Esophagus muscularis mucosa (tissue), 4 donors: Measurements from ENCODE around the gene IST1. TPM values are rescaled to one million over a fixed set of nuclear protein-coding genes. Genes with fewer than 3 reads are reported as not detected.
A peak's percentile ranks its signal among the peaks of the same experiment; 100 is the strongest.

Experiments
- DNase-seq: peaks from one replicate; pipeline ENCODE4 v3.0.0-alpha.2; 2017; ENCODE audit errors: extremely low spot score
- H3K27ac ChIP-seq, 4 donors: fragments of 200-600 bp; sonication (generic); replicated peaks in 1 of 4; 1 replicate in 3 of 4; 2 replicates in 1 of 4; pipeline ENCODE4 v1.5.1; 2016 to 2019; ENCODE audit warnings: mild to moderate bottlenecking in 1 of 4
- H3K27me3 ChIP-seq, 4 donors: fragments of 200-600 bp; sonication (generic); one replicate each; pipeline versions ENCODE4 v1.5.1 to v1.6.0; 2016 to 2019
- H3K36me3 ChIP-seq, 4 donors: fragments of 200-600 bp; sonication (generic); one replicate each; pipeline ENCODE4 v1.5.1; 2016 to 2019
- H3K4me1 ChIP-seq, 4 donors: fragments of 200-600 bp; sonication (generic); one replicate each; pipeline ENCODE4 v1.5.1; 2016 to 2019
- H3K4me3 ChIP-seq, 4 donors: fragments of 200-600 bp; sonication (generic); 1 replicate in 2 of 4; 2 replicates in 2 of 4; pipeline ENCODE4 v1.5.1; 2016 to 2019; ENCODE audit warnings: mild to moderate bottlenecking in 4 of 4, moderate library complexity in 1 of 4
- H3K9me3 ChIP-seq, 4 donors: fragments of 200-600 bp; sonication (generic); 1 replicate in 3 of 4; 2 replicates in 1 of 4; pipeline ENCODE4 v1.5.1; 2016 to 2019
- EP300 ChIP-seq: sonication (generic); formaldehyde crosslinking; IDR thresholded peaks from one replicate; pipeline ENCODE4 v1.6.1; 2017; ENCODE audit warnings: antibody characterized with exemption
- POLR2A ChIP-seq: fragments of 450-650 bp; IDR thresholded peaks from one replicate; pipeline ENCODE4 v1.6.1; 2017; ENCODE audit warnings: antibody characterized with exemption, moderate library complexity, mild to moderate bottlenecking, low read depth
- POLR2AphosphoS5 ChIP-seq, 2 donors: sonication (generic); formaldehyde crosslinking; IDR thresholded peaks; one replicate each; pipeline ENCODE4 v1.6.1; 2017; ENCODE audit warnings: antibody characterized with exemption in 2 of 2
- WGBS: methylation state at CpG from one replicate; pipeline ENCODE4 v1.1.5; 2018; 5-methylcytosine and 5-hydroxymethylcytosine counted together
- intact Hi-C: fragments of 100-400 bp; cut with DNase I; formaldehyde crosslinking; loops from one replicate; pipeline ENCODE4 v1.15.1; 2023
- total RNA-seq, 4 donors: library from RNA; depleted of rRNA; stranded (reverse); fragments of >200 nt; gene quantifications; one replicate each; pipeline versions ENCODE4 v1.1.0 to v1.2.1, GENCODE V29; 2016
- TF ChIP-seq, protein P1 (sequence below), 3 experiments: fragments of 200-600 bp in 2 of 3; fragments of 450-650 bp in 1 of 3; sonication (generic) in 2 of 3; IDR thresholded peaks; one replicate each; pipeline ENCODE4 v1.5.1; 2017 to 2019; ENCODE audit warnings: antibody characterized with exemption in 3 of 3, mild to moderate bottlenecking in 2 of 3, moderate library complexity in 1 of 3

Gene IST1
- total RNA-seq, 4 donors from 2014 or later = 132 to 186 (median 166) TPM

DNA sequence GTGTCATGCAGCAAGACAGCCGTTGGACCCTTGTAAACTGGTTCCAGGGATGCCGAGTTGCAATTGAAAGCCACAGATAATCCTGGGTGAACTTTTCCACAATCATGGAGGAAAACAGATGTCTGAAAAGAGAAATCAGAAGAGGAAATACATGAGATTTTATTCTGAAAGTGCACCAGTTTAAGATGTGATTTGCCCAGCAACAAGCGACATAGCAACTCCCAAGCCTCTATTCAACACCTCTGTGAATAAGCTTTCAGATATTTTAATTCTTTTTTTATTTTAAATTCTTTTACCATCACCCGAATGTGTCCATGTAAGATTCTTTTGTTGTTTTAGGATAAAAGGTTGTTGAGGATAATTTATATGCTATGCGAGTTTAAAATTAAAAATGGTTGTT is 58.8 kb downstream of the IST1 start:
- 66% methylated on average over 5 of the region's 5 CpGs for WGBS

DNA sequence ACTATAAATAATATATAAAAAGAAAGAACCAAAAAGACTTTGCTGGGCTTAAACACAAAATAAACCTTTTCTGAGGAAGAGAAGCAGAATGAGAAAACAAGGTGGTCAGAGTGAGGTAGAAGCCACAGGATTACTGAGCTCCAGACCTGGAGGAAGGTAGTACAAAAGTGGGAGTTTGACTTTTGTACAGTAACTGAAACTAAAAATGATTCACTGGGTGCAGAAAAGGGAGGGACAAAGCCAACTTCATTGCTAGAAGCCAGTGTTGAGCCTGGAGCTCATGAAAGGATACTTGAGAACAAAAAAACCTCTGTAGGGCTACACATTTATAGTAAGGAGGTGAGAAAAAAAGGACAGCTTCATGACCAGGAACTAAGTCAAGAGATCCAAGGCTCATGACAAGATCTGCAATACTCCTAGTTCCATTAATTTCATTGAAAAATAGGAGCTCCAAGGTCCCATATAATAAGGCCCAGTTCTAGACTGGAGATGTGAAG is 59.4 kb downstream of the IST1 start:
- H3K27ac ChIP-seq = no peak overlapping the region
- no peaks in the 10 kb centered on the region for H3K36me3 ChIP-seq
- intact Hi-C loops = no loop called here
- H3K4me1 ChIP-seq = peaks cover 0 to 5% (median 0%) of the 10 kb centered on the region in 4 donors
- H3K9me3 ChIP-seq = no peaks in the 10 kb centered on the region
- DNase-seq = no peak
- no peak overlapping the region for H3K4me3 ChIP-seq
- TF ChIP-seq EP300 = no peak
- no peak for TF ChIP-seq POLR2AphosphoS5 (IDR thresholded peaks at IDR 0.05)
- TF ChIP-seq, protein P1, sequence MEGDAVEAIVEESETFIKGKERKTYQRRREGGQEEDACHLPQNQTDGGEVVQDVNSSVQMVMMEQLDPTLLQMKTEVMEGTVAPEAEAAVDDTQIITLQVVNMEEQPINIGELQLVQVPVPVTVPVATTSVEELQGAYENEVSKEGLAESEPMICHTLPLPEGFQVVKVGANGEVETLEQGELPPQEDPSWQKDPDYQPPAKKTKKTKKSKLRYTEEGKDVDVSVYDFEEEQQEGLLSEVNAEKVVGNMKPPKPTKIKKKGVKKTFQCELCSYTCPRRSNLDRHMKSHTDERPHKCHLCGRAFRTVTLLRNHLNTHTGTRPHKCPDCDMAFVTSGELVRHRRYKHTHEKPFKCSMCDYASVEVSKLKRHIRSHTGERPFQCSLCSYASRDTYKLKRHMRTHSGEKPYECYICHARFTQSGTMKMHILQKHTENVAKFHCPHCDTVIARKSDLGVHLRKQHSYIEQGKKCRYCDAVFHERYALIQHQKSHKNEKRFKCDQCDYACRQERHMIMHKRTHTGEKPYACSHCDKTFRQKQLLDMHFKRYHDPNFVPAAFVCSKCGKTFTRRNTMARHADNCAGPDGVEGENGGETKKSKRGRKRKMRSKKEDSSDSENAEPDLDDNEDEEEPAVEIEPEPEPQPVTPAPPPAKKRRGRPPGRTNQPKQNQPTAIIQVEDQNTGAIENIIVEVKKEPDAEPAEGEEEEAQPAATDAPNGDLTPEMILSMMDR (IDR thresholded peaks at IDR 0.05) = no peak
- no peak for TF ChIP-seq POLR2A
- no peaks in the 10 kb centered on the region for H3K27me3 ChIP-seq

More for the DNA sequence above, 58.8 kb downstream of the IST1 start:
- intact Hi-C loops = no loop called here
- H3K4me3 ChIP-seq = no peak overlapping the region
- H3K36me3 ChIP-seq = no peaks in the 10 kb centered on the region
- H3K9me3 ChIP-seq = no peaks in the 10 kb centered on the region
- H3K4me1 ChIP-seq = peaks cover 0 to 5% (median 0%) of the 10 kb centered on the region in 4 donors
- H3K27me3 ChIP-seq = no peaks in the 10 kb centered on the region
- DNase-seq = no peak
- TF ChIP-seq, protein P1 (IDR thresholded peaks at IDR 0.05) = no peak
- no peak for TF ChIP-seq POLR2AphosphoS5 (IDR thresholded peaks at IDR 0.05)
- TF ChIP-seq EP300 = no peak
- no peak for TF ChIP-seq POLR2A
- no peak overlapping the region for H3K27ac ChIP-seq

DNA sequence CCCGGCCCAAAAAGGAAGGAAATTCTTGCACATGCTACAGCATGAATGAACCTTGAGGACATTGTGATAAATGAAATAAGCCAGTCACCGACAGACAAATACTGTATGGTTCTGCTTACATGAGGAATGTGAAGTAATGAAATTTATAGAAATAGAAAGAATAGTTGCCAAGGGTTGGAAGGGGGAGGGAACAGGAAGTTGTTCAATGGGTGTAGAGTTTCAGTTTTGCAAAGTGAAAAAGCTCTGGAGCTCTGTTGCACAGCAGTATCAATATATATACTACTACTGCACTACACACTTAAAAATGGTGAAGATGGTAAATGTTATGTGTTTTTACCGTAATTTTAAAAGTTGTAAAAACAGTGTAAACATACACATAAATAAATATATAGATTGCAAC is 61.2 kb downstream of the IST1 start:
- H3K4me1 ChIP-seq = peaks cover 0 to 5% (median 0%) of the 10 kb centered on the region in 4 donors
- no peak overlapping the region for H3K27ac ChIP-seq
- H3K9me3 ChIP-seq = no peaks in the 10 kb centered on the region
- H3K27me3 ChIP-seq = no peaks in the 10 kb centered on the region
- intact Hi-C loops = no loop called here
- no peak overlapping the region for H3K4me3 ChIP-seq
- 78% methylated on average over 3 of the region's 3 CpGs for WGBS
- DNase-seq = no peak
- TF ChIP-seq, protein P1 (IDR thresholded peaks at IDR 0.05) = no peak
- no peak for TF ChIP-seq POLR2A
- no peak for TF ChIP-seq POLR2AphosphoS5 (IDR thresholded peaks at IDR 0.05)
- no peak for TF ChIP-seq EP300
- no peaks in the 10 kb centered on the region for H3K36me3 ChIP-seq

DNA sequence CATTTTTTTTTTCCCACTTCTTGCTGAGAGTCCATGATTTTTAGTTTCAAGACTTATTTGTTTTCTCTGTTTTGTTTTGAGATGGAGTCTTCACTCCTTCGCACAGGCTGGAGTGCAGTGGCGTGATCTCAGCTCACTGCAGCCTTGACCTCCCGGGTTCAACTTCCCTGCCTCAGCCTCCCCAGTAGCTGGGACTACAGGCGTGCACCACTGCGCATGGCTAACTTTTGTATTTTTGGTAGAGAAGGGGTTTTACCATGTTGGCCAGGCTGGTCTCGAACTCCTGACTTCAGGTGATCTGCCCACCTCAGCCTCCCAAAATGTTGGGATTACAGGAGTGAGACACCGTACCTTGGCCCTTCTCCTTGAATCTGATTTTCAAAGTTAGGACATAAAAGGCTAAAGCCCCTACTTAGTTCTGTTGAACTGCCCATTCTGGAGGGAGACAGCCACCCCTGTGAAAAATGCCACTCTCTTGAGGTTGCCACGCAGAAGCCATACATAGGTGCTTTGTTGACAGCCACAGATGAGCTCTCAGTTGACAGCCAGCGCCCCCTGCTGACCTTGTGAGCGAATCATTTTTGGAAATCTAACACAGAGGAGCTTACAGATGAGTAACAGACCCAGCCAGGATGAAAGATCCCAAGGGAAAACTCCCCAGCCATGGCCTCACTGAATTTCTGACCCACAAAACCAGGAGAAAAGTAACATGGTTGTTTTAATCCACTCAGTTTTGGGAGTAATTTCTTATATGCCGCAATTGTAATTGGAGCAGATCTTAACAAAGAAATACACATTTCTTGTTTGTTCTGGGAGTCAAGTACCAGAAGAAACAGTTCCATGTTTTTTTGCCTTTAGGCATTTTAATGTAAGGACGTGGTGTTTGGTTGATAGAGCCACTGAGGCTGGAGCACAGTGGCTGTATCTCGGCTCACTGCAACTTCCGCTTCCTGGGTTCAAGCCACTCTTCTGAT is 66.0 kb downstream of the IST1 start:
- no peaks in the 10 kb centered on the region for H3K9me3 ChIP-seq
- no peaks in the 10 kb centered on the region for H3K36me3 ChIP-seq
- no peaks in the 10 kb centered on the region for H3K27me3 ChIP-seq
- H3K4me3 ChIP-seq = no peak overlapping the region
- H3K27ac ChIP-seq = no peak overlapping the region
- WGBS = 55% methylated on average over 14 of the region's 14 CpGs
- H3K4me1 ChIP-seq = no peaks in the 10 kb centered on the region
- TF ChIP-seq POLR2AphosphoS5 (IDR thresholded peaks at IDR 0.05) (peak in 1 of 2 donors; percentile 51), POLR2A (no peak), EP300 (no peak)
- TF ChIP-seq, protein P1 (IDR thresholded peaks at IDR 0.05) = peak; percentile 76 to 79 (median 77)
- intact Hi-C loops = loop anchor here (5.0 kb wide), 2 partner anchors 64 to 79 kb away; partner anchors contain the start of genes IST1 and ZNF821
- DNase-seq = peak; percentile 96
